Kidney (tissue), 14 donors: ENCODE data around the gene LAMA1. TPM values are rescaled to one million over a fixed set of nuclear protein-coding genes. Genes with fewer than 3 reads are reported as not detected.

ENCODE experiments used
- DNase-seq, 5 donors: peaks; one replicate each; pipeline ENCODE4 v3.0.0-alpha.2; 2013 to 2020
- FAIRE-seq: peaks from 2 replicates; lab custom pipeline; 2012; peaks lifted over from hg19 to GRCh38; lab: Jason Lieb, UNC
- H3K27ac ChIP-seq, 2 donors: one replicate each; pipeline ENCODE4 v1.7.0; 2013; ENCODE audit warnings: low read depth in 2 of 2, low read length in 2 of 2, inconsistent platforms in 1 of 2
- H3K27me3 ChIP-seq: one replicate; pipeline ENCODE4 v1.7.1; 2013; ENCODE audit warnings: low read length, inconsistent platforms; ENCODE audit not compliant: control insufficient read depth, insufficient read depth
- H3K36me3 ChIP-seq, 3 donors: one replicate each; pipeline versions ENCODE4 v1.7.0 to v1.7.1; 2013; ENCODE audit warnings: low read length in 3 of 3, control low read depth in 1 of 3, inconsistent platforms in 1 of 3; ENCODE audit not compliant: insufficient read depth in 3 of 3, control insufficient read depth in 2 of 3
- H3K4me1 ChIP-seq, 3 donors: one replicate each; pipeline versions ENCODE4 v1.7.0 to v1.7.1; 2013; ENCODE audit warnings: low read length in 3 of 3, inconsistent platforms in 1 of 3, low read depth in 1 of 3; ENCODE audit not compliant: control insufficient read depth in 2 of 3, insufficient read depth in 2 of 3
- H3K4me3 ChIP-seq, 3 donors: one replicate each; pipeline versions ENCODE4 v1.7.0 to v1.8.1; 2013; ENCODE audit warnings: low read length in 3 of 3, control low read depth in 1 of 3, inconsistent platforms in 1 of 3
- H3K9ac ChIP-seq, 3 donors: one replicate each; pipeline versions ENCODE4 v1.7.0 to v1.7.1; 2013; ENCODE audit warnings: low read length in 3 of 3, control low read depth in 1 of 3, inconsistent platforms in 1 of 3
- H3K9me3 ChIP-seq, 3 donors: one replicate each; pipeline versions ENCODE4 v1.7.0 to v1.7.1; 2013; ENCODE audit warnings: low read length in 3 of 3, control low read depth in 1 of 3, inconsistent platforms in 1 of 3; ENCODE audit not compliant: control insufficient read depth in 2 of 3, insufficient read depth in 1 of 3
- intact Hi-C: fragments of 100-400 bp; cut with DNase I; formaldehyde crosslinking; loops from one replicate; pipeline ENCODE4 v1.11.1; 2022
- polyA plus RNA-seq: library from polyadenylated mRNA; stranded (reverse); fragments of 350-450 nt; fragmentation: Illumina TruSeq; extraction: RNeasy Lipid Tissue Mini Kit (QIAGEN cat#74804); gene quantifications from one replicate; pipeline ENCODE4 v1.2.3, GENCODE V29; 2014; ENCODE audit warnings: low read depth, low replicate concordance; ENCODE audit not compliant: insufficient read depth
- total RNA-seq: library from RNA; stranded (reverse); fragmentation: NEBNext Ultra II Directional; extraction: Animal tissue kit (Norgen Biotek cat#: 25700); gene quantifications from one replicate; pipeline ENCODE4 v1.2.1, GENCODE V29; 2021
- TF ChIP-seq, protein P1 (sequence below): IDR thresholded peaks from 3 replicates; pipeline ENCODE4 v1.5.1; 2012; ENCODE audit warnings: mild to moderate bottlenecking, moderate library complexity, borderline replicate concordance; ENCODE audit not compliant: insufficient read depth; ENCODE audit errors: extremely low read depth
- donor health status: control.
- donor health status: control.
- donor health status: control.
- donor health status: control.
- donor health status: control.
- donor health status: DM: yes; HTN: yes; CAD: no.
- donor health status: Normal renal cell carcinoma (clear cell type).

The LAMA1 gene
- total and polyA plus RNA-seq, 2 donors from 2014 or later: 10.7 to 14.1 TPM

DNA sequence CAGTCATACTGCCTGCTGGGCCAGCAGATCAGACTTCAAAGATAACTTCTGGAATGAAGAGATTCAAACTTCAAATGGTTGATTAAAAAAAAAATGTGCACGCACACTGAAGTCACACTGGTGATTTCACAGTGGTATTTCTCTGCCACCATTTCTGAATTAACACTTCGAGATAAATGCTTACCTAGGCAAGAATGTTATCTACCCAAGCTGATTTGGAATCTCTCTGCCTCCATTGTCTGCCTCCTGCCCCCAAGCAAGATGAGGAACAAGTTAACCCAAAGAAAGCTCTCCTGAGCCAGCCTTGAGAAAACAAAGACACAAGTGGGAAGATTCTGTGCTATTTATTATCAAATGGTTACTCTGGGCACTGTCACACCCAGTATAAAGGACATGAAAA is 6.5 kb downstream of the LAMA1 start:
- Histone ChIP-seq H3K27ac (no peak overlapping the region), H3K4me1 (peaks cover 0 to 4% (median 4%) of the 10 kb centered on the region in 3 donors), H3K36me3 (no peaks in the 10 kb centered on the region), H3K27me3 (peaks cover 2% of the 10 kb centered on the region), H3K9me3 (no peaks in the 10 kb centered on the region), H3K4me3 (no peak overlapping the region), H3K9ac (no peak overlapping the region)
- intact Hi-C loops: no loop called here
- FAIRE-seq: no peak
- TF ChIP-seq, protein P1, sequence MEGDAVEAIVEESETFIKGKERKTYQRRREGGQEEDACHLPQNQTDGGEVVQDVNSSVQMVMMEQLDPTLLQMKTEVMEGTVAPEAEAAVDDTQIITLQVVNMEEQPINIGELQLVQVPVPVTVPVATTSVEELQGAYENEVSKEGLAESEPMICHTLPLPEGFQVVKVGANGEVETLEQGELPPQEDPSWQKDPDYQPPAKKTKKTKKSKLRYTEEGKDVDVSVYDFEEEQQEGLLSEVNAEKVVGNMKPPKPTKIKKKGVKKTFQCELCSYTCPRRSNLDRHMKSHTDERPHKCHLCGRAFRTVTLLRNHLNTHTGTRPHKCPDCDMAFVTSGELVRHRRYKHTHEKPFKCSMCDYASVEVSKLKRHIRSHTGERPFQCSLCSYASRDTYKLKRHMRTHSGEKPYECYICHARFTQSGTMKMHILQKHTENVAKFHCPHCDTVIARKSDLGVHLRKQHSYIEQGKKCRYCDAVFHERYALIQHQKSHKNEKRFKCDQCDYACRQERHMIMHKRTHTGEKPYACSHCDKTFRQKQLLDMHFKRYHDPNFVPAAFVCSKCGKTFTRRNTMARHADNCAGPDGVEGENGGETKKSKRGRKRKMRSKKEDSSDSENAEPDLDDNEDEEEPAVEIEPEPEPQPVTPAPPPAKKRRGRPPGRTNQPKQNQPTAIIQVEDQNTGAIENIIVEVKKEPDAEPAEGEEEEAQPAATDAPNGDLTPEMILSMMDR: no peak
- no peak for DNase-seq

DNA sequence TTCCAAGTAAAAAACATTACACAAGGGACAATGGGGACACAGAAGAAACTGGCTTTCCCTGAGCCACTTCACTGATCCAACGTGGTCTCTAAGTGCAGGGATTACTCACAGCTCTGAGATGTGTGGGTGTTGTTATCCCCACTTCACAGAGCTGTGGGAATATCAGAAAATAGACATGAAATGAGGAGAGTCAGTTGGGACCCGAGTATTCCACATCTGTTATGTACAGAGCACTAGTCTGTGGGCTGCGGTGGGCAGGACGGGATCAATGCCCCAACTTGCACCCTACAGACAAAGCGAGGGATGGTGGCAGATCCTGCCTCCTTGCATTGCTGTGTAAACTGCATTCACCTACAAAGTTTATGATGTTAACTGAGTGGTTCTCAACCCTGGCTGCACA is 11.7 kb downstream of the LAMA1 start:
- FAIRE-seq (no peak), DNase-seq (no peak)
- Histone ChIP-seq H3K9me3 (no peaks in the 10 kb centered on the region), H3K27me3 (no peaks in the 10 kb centered on the region), H3K27ac (no peak overlapping the region), H3K9ac (no peak overlapping the region), H3K4me3 (no peak overlapping the region), H3K36me3 (no peaks in the 10 kb centered on the region), H3K4me1 (peaks cover 0 to 4% (median 0%) of the 10 kb centered on the region in 3 donors)
- TF ChIP-seq, protein P1: no peak
- intact Hi-C loops: no loop called here

DNA sequence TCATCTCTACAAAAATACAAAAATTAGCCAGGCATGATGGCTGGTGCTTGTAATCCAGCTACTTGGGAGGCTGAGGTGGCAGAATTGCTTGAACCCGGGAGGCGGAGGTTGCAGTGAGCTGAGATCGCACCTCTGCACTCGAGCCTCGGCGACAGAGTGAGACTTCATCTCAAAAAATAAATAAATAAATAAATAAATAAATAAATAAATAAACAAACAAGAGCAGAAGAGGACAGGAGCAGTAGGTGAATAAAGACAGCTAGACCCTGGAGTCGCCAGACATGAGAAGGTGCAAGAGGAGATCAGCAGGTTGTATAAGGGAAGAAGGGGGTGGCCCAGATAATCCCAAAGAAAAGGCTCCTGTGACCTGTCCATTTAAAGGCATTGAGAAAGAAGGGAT is 12.3 kb downstream of the LAMA1 start:
- Histone ChIP-seq H3K4me1 (peaks cover 0 to 4% (median 0%) of the 10 kb centered on the region in 3 donors), H3K9ac (no peak overlapping the region), H3K36me3 (no peaks in the 10 kb centered on the region), H3K9me3 (no peaks in the 10 kb centered on the region), H3K4me3 (no peak overlapping the region), H3K27me3 (no peaks in the 10 kb centered on the region), H3K27ac (no peak overlapping the region)
- DNase-seq (no peak), FAIRE-seq (no peak)
- intact Hi-C loops: no loop called here
- TF ChIP-seq, protein P1: no peak

DNA sequence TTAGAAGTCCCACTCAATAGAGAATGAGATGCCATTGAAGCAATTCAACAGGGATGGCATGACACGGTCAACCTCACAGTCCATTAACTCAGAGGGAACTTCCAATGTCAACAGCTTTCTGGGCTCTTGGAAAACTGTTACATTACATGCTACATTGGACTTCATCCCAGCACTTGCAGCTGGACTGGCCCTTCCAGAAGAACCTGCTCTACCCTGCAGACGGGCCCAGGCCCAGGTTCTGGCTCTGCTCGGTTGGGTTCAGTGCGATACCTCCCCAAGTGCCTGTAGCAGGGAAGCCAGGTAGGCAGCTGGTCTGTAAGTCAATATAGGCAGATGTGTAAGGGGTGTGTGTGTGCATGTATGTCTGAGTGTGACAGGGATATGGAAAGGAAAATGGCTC is 12.9 kb downstream of the LAMA1 start:
- H3K36me3 ChIP-seq: no peaks in the 10 kb centered on the region
- FAIRE-seq (no peak), DNase-seq (peak in 1 of 5 donors; percentile 31)
- H3K4me1 ChIP-seq: peaks cover 0 to 4% (median 0%) of the 10 kb centered on the region in 3 donors
- no peak overlapping the region for H3K4me3 ChIP-seq
- H3K27ac ChIP-seq: no peak overlapping the region
- TF ChIP-seq, protein P1: no peak
- no peak overlapping the region for H3K9ac ChIP-seq
- intact Hi-C loops: no loop called here
- H3K9me3 ChIP-seq: no peaks in the 10 kb centered on the region
- no peaks in the 10 kb centered on the region for H3K27me3 ChIP-seq
